Neural progenitor cell (in vitro differentiated cells): Measurements from ENCODE around the gene DSEL.

Source experiments
- CTCF ChIP-seq: fragments of 200-600 bp; sonication (generic); IDR thresholded peaks from 2 replicates; pipeline ENCODE4 v1.5.1; 2017; ENCODE audit warnings: antibody characterized with exemption, mild to moderate bottlenecking
- EZH2 ChIP-seq: fragments of 200-600 bp; sonication (generic); IDR thresholded peaks from 2 replicates; pipeline ENCODE4 v1.6.1; 2017; ENCODE audit warnings: antibody characterized with exemption, mild to moderate bottlenecking, moderate library complexity
- EZH2phosphoT487 ChIP-seq: fragments of 200-600 bp; sonication (generic); IDR thresholded peaks from 2 replicates; pipeline ENCODE4 v1.6.1; 2017; ENCODE audit warnings: antibody characterized with exemption

- TF ChIP-seq CTCF (no peak), EZH2 (no peak), EZH2phosphoT487 (no peak)
Measured at GRCh38 chr18:67550872-67551520, 34.5 kb upstream of the DSEL start.
